A673 (cell line): ENCODE results near the gene DSCAM. TPM values are rescaled to one million over a fixed set of nuclear protein-coding genes. Genes with fewer than 3 reads are reported as not detected.

ENCODE experiments used
- BruUV-seq: library from RNA; stranded (reverse); fragments of 400-500 nt; replicated peaks from 2 replicates; lab custom pipeline; 2021; lab: Mats Ljungman, UMichigan
- CTCF ChIA-PET: fragments of 300-600 bp; sonication (Branson Sonifier 250); formaldehyde crosslinking; loops from one replicate; lab custom pipeline; 2022; ENCODE audit warnings: antibody characterized with exemption; lab: Charles Lee
- POLR2A ChIA-PET: fragments of 300-600 bp; sonication (Branson Sonifier 250); formaldehyde crosslinking; loops from one replicate; lab custom pipeline; 2022; ENCODE audit warnings: antibody characterized with exemption; ENCODE audit not compliant: low non-redundant PET; lab: Charles Lee
- DNase-seq: peaks from one replicate; pipeline ENCODE4 v3.0.0-alpha.2; 2015; ENCODE audit warnings: low spot score
- H3K27ac ChIP-seq: fragments of 200-600 bp; sonication (generic); 2 replicates; pipeline ENCODE4 v1.5.1; 2016; ENCODE audit warnings: mixed run types, low read depth, mild to moderate bottlenecking, mixed read lengths, antibody characterized with exemption, low read length; ENCODE audit not compliant: poor library complexity, severe bottlenecking
- H3K27me3 ChIP-seq: fragments of 200-600 bp; sonication (generic); replicated peaks from 2 replicates; pipeline ENCODE4 v1.6.1; 2017; ENCODE audit warnings: mixed run types, low read depth, mild to moderate bottlenecking, mixed read lengths, antibody characterized with exemption, low read length; ENCODE audit not compliant: insufficient read depth, poor library complexity
- H3K36me3 ChIP-seq: fragments of 200-600 bp; sonication (generic); 2 replicates; pipeline ENCODE4 v1.6.1; 2016; ENCODE audit warnings: mixed run types, mild to moderate bottlenecking, mixed read lengths, antibody characterized with exemption, low read length; ENCODE audit not compliant: insufficient read depth, poor library complexity, severe bottlenecking
- H3K4me1 ChIP-seq: fragments of 200-600 bp; sonication (generic); 2 replicates; pipeline ENCODE4 v1.6.1; 2017; ENCODE audit warnings: mixed run types, mild to moderate bottlenecking, mixed read lengths, antibody characterized with exemption, low read length; ENCODE audit not compliant: insufficient read depth, poor library complexity, severe bottlenecking
- H3K4me3 ChIP-seq: fragments of 200-600 bp; sonication (generic); 2 replicates; pipeline ENCODE4 v1.5.1; 2016; ENCODE audit warnings: low read depth, mixed run types, mild to moderate bottlenecking, mixed read lengths, low read length; ENCODE audit not compliant: poor library complexity, severe bottlenecking
- H3K9me3 ChIP-seq: fragments of 200-600 bp; sonication (generic); 2 replicates; pipeline ENCODE4 v1.6.1; 2016; ENCODE audit warnings: mixed run types, low read depth, mild to moderate bottlenecking, mixed read lengths, antibody characterized with exemption, low read length; ENCODE audit not compliant: poor library complexity, severe bottlenecking
- EZH2 ChIP-seq: fragments of 200-600 bp; sonication (generic); IDR thresholded peaks from 2 replicates; pipeline ENCODE4 v1.6.1; 2017; ENCODE audit warnings: borderline replicate concordance, low read depth, mild to moderate bottlenecking, mixed read lengths, antibody characterized with exemption, low read length; ENCODE audit not compliant: poor library complexity, severe bottlenecking
- intact Hi-C: fragments of 100-400 bp; cut with micrococcal nuclease; formaldehyde crosslinking; loops from one replicate; pipeline ENCODE4 v1.10.0; 2022; ENCODE audit not compliant: unreplicated experiment
- total RNA-seq: library from RNA; stranded (reverse); gene quantifications from 2 replicates; pipeline ENCODE4 v1.2.3, GENCODE V29; 2021
- TF ChIP-seq, protein P1 (sequence below): fragments of 300-800, 200-600 bp; sonication (generic); conservative IDR thresholded peaks from 2 replicates; pipeline ENCODE4 v1.5.1; 2017; ENCODE audit warnings: low read depth, mild to moderate bottlenecking, antibody characterized with exemption, low read length, moderate library complexity, mixed read lengths

Gene DSCAM
- total RNA-seq, 1 experiment from 2014 or later: not detected

DNA sequence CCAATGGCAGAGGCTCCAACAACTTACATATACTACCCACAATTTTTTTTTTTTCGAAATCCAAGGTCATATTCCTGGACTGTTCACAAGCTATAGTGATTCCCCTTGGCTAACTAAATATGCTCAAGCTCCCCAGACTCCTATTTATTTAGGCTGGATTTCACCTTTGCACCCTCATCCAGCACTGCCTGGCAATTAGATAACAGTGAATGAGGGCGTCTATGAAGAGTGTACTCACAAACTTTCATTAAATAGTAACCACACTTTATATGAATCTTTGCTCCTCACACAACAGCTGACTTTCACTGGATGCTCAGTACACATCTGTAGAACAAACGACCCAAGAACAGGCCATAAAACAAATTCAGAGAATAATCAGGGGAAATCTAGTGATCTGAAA is 51.6 kb downstream of the DSCAM start:
- H3K9me3 ChIP-seq: peaks cover 29% of the 10 kb centered on the region
- H3K27me3 ChIP-seq: no peaks in the 10 kb centered on the region
- intact Hi-C loops: no loop called here
- H3K4me1 ChIP-seq: no peaks in the 10 kb centered on the region
- no TSS peak for BruUV-seq
- POLR2A ChIA-PET: interaction anchor here (0.7 kb wide), 1 partner anchor 690 kb away, joined by 5 read pairs; no protein-coding TSS in a partner anchor
- no peaks in the 10 kb centered on the region for H3K36me3 ChIP-seq
- DNase-seq: no peak
- no peak overlapping the region for H3K27ac ChIP-seq
- TF ChIP-seq, protein P1, sequence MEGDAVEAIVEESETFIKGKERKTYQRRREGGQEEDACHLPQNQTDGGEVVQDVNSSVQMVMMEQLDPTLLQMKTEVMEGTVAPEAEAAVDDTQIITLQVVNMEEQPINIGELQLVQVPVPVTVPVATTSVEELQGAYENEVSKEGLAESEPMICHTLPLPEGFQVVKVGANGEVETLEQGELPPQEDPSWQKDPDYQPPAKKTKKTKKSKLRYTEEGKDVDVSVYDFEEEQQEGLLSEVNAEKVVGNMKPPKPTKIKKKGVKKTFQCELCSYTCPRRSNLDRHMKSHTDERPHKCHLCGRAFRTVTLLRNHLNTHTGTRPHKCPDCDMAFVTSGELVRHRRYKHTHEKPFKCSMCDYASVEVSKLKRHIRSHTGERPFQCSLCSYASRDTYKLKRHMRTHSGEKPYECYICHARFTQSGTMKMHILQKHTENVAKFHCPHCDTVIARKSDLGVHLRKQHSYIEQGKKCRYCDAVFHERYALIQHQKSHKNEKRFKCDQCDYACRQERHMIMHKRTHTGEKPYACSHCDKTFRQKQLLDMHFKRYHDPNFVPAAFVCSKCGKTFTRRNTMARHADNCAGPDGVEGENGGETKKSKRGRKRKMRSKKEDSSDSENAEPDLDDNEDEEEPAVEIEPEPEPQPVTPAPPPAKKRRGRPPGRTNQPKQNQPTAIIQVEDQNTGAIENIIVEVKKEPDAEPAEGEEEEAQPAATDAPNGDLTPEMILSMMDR: no peak
- TF ChIP-seq EZH2: no peak
- H3K4me3 ChIP-seq: no peak overlapping the region
- CTCF ChIA-PET: no interaction called here

GRCh38 chr21:40792691-40793456 is 54.1 kb downstream of the DSCAM start:
- Histone ChIP-seq H3K4me3 (no peak overlapping the region), H3K27ac (no peak overlapping the region), H3K36me3 (no peaks in the 10 kb centered on the region), H3K9me3 (peaks cover 12% of the 10 kb centered on the region), H3K4me1 (no peaks in the 10 kb centered on the region), H3K27me3 (no peaks in the 10 kb centered on the region)
- TF ChIP-seq, protein P1: no peak
- no peak for TF ChIP-seq EZH2
- no TSS peak for BruUV-seq
- CTCF ChIA-PET: no interaction called here
- POLR2A ChIA-PET: no interaction called here
- DNase-seq: no peak
- intact Hi-C loops: no loop called here

DNA sequence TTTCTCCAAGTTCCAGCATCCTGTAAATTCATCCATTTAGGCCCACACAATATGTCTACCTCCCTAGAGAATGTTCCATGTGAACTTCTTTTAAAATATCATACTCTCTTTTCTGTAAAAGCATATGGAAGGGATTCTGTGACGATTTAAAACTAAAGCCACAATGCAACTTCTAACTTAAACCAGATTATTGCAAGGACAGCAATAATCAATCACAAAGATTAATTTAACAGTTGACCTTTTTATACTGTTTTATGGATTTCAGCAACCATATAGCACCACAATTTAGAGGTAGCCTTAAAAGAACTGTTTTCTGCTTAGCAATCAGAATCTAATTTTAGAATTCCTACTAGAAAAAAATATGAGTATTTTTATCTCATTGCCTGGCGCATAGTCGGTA is 58.3 kb downstream of the DSCAM start:
- peaks cover 3% of the 10 kb centered on the region for H3K9me3 ChIP-seq
- DNase-seq: no peak
- H3K36me3 ChIP-seq: no peaks in the 10 kb centered on the region
- H3K27ac ChIP-seq: no peak overlapping the region
- H3K27me3 ChIP-seq: no peaks in the 10 kb centered on the region
- intact Hi-C loops: no loop called here
- no peaks in the 10 kb centered on the region for H3K4me1 ChIP-seq
- POLR2A ChIA-PET: no interaction called here
- no peak overlapping the region for H3K4me3 ChIP-seq
- CTCF ChIA-PET: no interaction called here
- TF ChIP-seq, protein P1: no peak
- TF ChIP-seq EZH2: no peak
- no TSS peak for BruUV-seq
